Astrocyte (in vitro differentiated cells and primary cell): ENCODE results near the gene SURF4.

Source experiments
- EZH2 ChIP-seq: IDR thresholded peaks from 2 replicates; pipeline ENCODE4 v1.6.1; 2012; ENCODE audit warnings: mild to moderate bottlenecking, low read length, inconsistent platforms; ENCODE audit not compliant: insufficient read depth
- TF ChIP-seq, protein P1 (sequence below): IDR thresholded peaks from 2 replicates; pipeline ENCODE4 v1.5.1; 2011; ENCODE audit warnings: low read depth, mild to moderate bottlenecking, inconsistent platforms, low read length, moderate library complexity; ENCODE audit not compliant: insufficient read depth

- TF ChIP-seq, protein P1, sequence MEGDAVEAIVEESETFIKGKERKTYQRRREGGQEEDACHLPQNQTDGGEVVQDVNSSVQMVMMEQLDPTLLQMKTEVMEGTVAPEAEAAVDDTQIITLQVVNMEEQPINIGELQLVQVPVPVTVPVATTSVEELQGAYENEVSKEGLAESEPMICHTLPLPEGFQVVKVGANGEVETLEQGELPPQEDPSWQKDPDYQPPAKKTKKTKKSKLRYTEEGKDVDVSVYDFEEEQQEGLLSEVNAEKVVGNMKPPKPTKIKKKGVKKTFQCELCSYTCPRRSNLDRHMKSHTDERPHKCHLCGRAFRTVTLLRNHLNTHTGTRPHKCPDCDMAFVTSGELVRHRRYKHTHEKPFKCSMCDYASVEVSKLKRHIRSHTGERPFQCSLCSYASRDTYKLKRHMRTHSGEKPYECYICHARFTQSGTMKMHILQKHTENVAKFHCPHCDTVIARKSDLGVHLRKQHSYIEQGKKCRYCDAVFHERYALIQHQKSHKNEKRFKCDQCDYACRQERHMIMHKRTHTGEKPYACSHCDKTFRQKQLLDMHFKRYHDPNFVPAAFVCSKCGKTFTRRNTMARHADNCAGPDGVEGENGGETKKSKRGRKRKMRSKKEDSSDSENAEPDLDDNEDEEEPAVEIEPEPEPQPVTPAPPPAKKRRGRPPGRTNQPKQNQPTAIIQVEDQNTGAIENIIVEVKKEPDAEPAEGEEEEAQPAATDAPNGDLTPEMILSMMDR: peak; percentile 17
- no peak for TF ChIP-seq EZH2
These were observed 28.1 kb upstream of the SURF4 start for GRCh38 chr9:133403766-133404453.
